NOMO-1 treated with dmso at 0.1 percent for 144 hours (cell line): Measurements from ENCODE around the gene IL17C.

Experiments used
- DNase-seq: peaks from one replicate; lab custom pipeline; 2025; ENCODE audit not compliant: unreplicated experiment; lab: John Stamatoyannopoulos, UW

IL17C gene

GRCh38 chr16:88681709-88682451, 43.5 kb downstream of the IL17C start:
- DNase-seq, result peak; percentile 86

DNA sequence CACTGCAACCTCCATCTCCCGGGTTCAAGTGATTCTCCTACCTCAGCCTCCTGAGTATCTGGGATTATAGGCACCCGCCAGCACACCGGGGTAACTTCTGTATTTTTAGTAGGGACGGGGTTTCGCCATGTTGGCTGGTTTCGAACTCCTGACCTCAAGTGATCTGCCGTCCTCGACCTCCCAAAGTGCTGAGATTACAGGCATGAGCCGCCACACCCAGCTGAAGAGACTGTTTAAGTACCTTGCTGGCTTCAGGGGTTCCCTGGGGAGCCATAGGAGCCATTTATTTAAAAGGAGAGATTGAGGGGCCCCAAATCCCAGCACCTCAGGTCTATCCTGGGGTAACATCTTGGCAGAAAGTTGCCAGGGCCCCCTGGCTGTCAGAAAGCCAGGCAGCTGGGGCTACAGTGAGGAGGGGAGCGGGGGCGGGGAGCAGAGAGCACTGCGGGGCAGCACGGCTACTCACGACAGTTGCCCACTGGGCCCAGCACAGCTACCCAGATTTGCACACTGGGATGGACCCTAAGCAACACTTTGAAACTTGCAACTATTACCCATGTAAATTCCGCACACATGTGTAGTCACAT, 46.3 kb downstream of the IL17C start:
- no peak for DNase-seq

- peak; percentile 60 for DNase-seq
Observed at GRCh38 chr16:88685156-88686061, 47.0 kb downstream of the IL17C start.

DNA sequence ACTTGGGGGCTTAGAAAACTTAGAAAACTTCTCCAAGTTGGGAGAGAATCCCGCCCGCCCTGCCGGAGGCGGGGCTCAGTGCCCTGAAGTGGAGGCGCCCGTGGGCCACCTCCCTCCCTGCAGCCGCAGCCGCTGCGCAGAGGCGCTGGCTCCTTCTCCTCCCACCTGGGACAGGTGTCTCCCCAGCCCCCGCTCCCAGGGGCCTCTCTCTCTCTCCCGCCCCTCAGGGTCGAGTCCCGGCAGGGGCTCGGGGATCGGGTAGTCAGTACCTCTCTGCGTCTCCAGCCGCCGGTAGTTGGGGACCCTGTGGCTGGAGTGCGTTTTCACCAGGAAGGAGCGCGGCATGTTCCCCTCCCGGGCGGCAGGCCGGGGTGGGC, 47.7 kb downstream of the IL17C start:
- DNase-seq, result no peak

DNA sequence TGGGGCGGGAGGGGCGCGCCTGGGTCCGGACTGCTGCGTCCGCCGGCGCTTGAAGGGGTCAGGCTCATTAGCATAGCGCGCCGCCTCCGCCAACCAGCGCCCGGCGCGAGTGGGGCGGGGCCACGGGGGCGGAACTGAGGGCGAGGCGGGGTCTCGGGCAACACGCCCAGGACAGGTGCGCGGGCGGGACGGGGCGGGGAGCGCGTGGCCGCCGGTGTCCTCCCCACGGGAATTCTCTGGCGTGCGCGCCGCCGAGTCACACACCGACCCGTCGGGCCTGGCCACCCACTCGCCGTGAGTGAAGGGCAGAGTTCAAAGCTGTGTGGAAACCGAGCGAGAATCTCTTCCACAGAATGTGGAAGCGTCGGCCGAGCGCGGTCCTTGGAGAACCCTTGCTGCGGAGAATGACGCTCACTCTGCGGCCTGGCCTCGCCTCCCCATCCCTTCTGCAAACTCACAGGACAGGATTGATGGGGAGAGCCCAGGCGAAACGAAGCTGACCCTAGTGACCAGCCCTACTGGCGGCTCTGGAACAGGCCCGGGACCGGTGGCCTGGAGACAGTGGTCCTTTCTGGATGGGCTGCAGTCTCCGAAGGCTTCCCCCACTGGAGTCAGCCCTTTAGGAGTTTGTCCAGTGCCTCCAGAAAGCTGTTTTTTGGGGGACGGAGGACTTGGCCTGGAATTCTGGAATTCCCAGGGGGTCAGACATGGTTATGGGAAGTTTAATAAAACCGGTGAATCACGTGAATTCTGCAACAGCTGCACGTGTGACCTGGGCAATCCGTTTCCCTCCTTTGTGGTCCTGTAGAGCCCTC, 48.3 kb downstream of the IL17C start, which contains the start of gene SNAI3:
Gene SNAI3, minus strand, starts transcription at position 69 of the 815 bp plus-strand sequence. CDS start 101 bp downstream, outside the sequence.
- DNase-seq, result peak; percentile 66

- DNase-seq, result no peak
Observed at GRCh38 chr16:88687254-88687576, 48.8 kb downstream of the IL17C start.

DNA sequence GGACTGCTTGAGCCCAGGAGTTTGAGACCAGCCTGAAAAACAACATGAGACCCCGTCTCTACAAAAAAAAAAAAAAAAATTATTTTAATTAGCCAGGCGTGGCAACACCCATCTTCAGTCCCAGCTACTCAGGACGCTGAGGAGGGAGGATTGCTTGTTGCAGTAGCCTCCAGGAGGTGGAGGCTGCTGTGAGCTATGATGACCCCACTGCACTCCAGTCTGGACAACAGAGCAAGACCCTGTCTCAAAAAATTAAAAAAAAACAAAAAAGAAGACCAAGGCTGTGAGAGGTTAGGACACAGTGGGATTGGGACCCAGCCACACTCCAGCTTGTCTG, 49.3 kb downstream of the IL17C start:
- DNase-seq, result no peak

DNA sequence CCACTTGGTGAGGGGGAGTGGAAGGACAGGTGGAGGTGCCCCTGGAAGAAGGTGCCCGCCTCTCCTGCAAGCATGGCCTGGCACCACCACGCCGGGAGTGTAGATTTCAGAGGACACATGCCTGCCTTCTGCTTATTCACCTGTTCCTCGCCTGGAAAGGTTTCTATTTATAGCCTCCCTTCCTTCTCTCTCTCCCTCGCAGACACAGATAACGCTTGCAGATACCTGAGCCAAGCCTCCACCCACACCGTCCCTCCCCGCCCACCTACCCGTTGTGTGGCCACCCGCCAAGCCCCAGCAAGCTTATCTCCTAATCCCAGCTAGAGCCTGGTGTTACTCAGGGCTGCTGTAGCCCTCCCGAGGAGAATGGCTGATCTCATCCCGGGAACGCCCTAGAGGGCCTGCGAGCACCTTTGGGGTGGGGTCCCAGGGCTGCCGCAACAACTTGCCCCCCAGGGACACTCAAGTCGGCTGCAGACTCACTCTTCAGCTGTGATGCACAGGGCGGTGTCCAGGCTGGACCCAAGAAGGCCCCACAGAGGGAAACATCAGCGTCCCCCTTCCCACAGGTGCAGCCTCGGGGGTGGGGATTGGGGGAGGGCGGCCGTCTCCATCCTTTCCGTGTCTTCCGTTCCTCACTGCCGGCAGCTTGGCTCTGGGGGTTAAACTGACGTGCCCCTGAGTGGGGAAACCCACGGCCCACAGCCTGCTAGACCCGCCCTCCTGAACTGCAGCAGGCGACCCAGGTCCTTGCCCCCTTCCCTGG, 49.8 kb downstream of the IL17C start:
- DNase-seq, result no peak
